HCT116 (cell line): Measurements from ENCODE around the gene GK2. TPM values are rescaled to one million over a fixed set of nuclear protein-coding genes. Genes with fewer than 3 reads are reported as not detected.

Experiments used
- ATAC-seq: fragments of 200-7000 bp; cut with Tn5 transposase; 2 replicates; pipeline ENCODE4 v1.9.1; 2020; ENCODE audit warnings: mild to moderate bottlenecking, moderate library complexity
- BruUV-seq: library from RNA; stranded (reverse); fragments of 400-500 nt; replicated peaks from 2 replicates; lab custom pipeline; 2021; lab: Mats Ljungman, UMichigan
- CTCF ChIA-PET: fragments of 300-600 bp; sonication (Branson Sonifier 250); formaldehyde crosslinking; loops from one replicate; lab custom pipeline; 2021; ENCODE audit warnings: antibody characterized with exemption; lab: Charles Lee
- POLR2A ChIA-PET: fragments of 300-600, 350-600 bp; sonication (Branson Sonifier 250); formaldehyde crosslinking; loops from one replicate; lab custom pipeline; 2021; ENCODE audit warnings: antibody characterized with exemption; lab: Charles Lee
- RAD21 ChIA-PET, 2 experiments: fragments of 300-600 bp; sonication (Branson Sonifier 250); formaldehyde crosslinking; loops; one replicate each; lab custom pipeline; 2023; ENCODE audit warnings: low total read pairs in 2 of 2; ENCODE audit not compliant: uncharacterized antibody in 2 of 2, unreplicated experiment in 2 of 2, low non-redundant PET in 1 of 2; lab: Charles Lee
- DNase-seq: peaks from one replicate; pipeline ENCODE4 v3.0.0-alpha.2; 2010; ENCODE audit warnings: low read depth, low spot score
- H2AFZ ChIP-seq: fragments of 200-600 bp; shearing (Covaris generic), sonication (generic); 2 replicates; pipeline ENCODE4 v1.6.1; 2017; ENCODE audit warnings: low read depth, mixed run types, mixed read lengths, antibody characterized with exemption, low read length; ENCODE audit not compliant: poor library complexity, severe bottlenecking
- H3K27ac ChIP-seq: 2 replicates; pipeline ENCODE4 v1.5.1; 2012; ENCODE audit warnings: low read depth, low read length
- H3K27me3 ChIP-seq: fragments of 200-600 bp; sonication (generic); 2 replicates; pipeline ENCODE4 v1.6.1; 2016; ENCODE audit warnings: mixed run types, low read length, mixed read lengths; ENCODE audit not compliant: insufficient read depth
- H3K36me3 ChIP-seq, 2 experiments: fragments of 200-500 bp in 1 of 2; fragments of 200-600 bp in 1 of 2; sonication (Bioruptor generic) in 1 of 2; sonication (generic) in 1 of 2; 2 replicates each; pipeline versions ENCODE4 v1.5.1 to v1.6.1; 2014 to 2016; ENCODE audit warnings: low read length in 2 of 2, inconsistent platforms in 1 of 2, mixed read lengths in 1 of 2, mixed run types in 1 of 2; ENCODE audit not compliant: insufficient read depth in 2 of 2, control insufficient read depth in 1 of 2
- H3K4me1 ChIP-seq, 2 experiments: fragments of 200-600 bp in 1 of 2; sonication (generic) in 1 of 2; 2 replicates each; pipeline versions ENCODE4 v1.5.1 to v1.6.1; 2012 to 2017; ENCODE audit warnings: low read length in 2 of 2, inconsistent platforms in 1 of 2, mild to moderate bottlenecking in 1 of 2, mixed read lengths in 1 of 2, mixed run types in 1 of 2, moderate library complexity in 1 of 2; ENCODE audit not compliant: insufficient read depth in 2 of 2, control insufficient read depth in 1 of 2
- H3K4me2 ChIP-seq: fragments of 200-600 bp; sonication (generic); 2 replicates; pipeline ENCODE4 v1.6.1; 2017; ENCODE audit warnings: mixed run types, low read length, mixed read lengths
- H3K4me3 ChIP-seq, 2 experiments: fragments of 200-600 bp in 1 of 2; sonication (generic) in 1 of 2; replicated peaks in 1 of 2; 2 replicates each; pipeline ENCODE4 v1.5.1; 2011 to 2016; ENCODE audit warnings: low read length in 2 of 2, control low read depth in 1 of 2, low read depth in 1 of 2, mild to moderate bottlenecking in 1 of 2, mixed read lengths in 1 of 2, mixed run types in 1 of 2
- H3K79me2 ChIP-seq: fragments of 200-600 bp; sonication (generic); 2 replicates; pipeline ENCODE4 v1.6.1; 2017; ENCODE audit warnings: mild to moderate bottlenecking, mixed run types, low read length, moderate library complexity, mixed read lengths; ENCODE audit not compliant: insufficient read depth
- H3K9ac ChIP-seq: fragments of 200-600 bp; sonication (generic); 2 replicates; pipeline ENCODE4 v1.6.1; 2016; ENCODE audit warnings: low read length, mixed read lengths
- H3K9me2 ChIP-seq: fragments of 200-600 bp; sonication (generic), shearing (Covaris generic); 2 replicates; pipeline ENCODE4 v1.6.1; 2017; ENCODE audit warnings: mixed run types, mild to moderate bottlenecking, moderate library complexity; ENCODE audit not compliant: insufficient read depth
- H3K9me3 ChIP-seq, 2 experiments: fragments of 200-500 bp in 1 of 2; fragments of 200-600 bp in 1 of 2; sonication (Bioruptor generic) in 1 of 2; sonication (generic) in 1 of 2; 2 replicates each; pipeline ENCODE4 v1.6.1; 2014 to 2017; ENCODE audit warnings: low read length in 2 of 2, mixed read lengths in 2 of 2, inconsistent platforms in 1 of 2, low read depth in 1 of 2, mild to moderate bottlenecking in 1 of 2, mixed run types in 1 of 2, moderate library complexity in 1 of 2; ENCODE audit not compliant: control insufficient read depth in 1 of 2, insufficient read depth in 1 of 2
- H4K20me1 ChIP-seq: fragments of 200-600 bp; sonication (generic), shearing (Covaris generic); 2 replicates; pipeline ENCODE4 v1.6.1; 2017; ENCODE audit warnings: mixed run types, mild to moderate bottlenecking, moderate library complexity; ENCODE audit not compliant: insufficient read depth
- ATF3 ChIP-seq: IDR thresholded peaks from 2 replicates; pipeline ENCODE4 v1.6.1; 2012
- CBX3 ChIP-seq: IDR thresholded peaks from 2 replicates; pipeline ENCODE4 v1.6.1; 2012; ENCODE audit warnings: low read depth
- CEBPB ChIP-seq: IDR thresholded peaks from 2 replicates; pipeline ENCODE4 v1.6.1; 2012; ENCODE audit warnings: low read depth
- EGR1 ChIP-seq: IDR thresholded peaks from 2 replicates; pipeline ENCODE4 v1.6.1; 2012; ENCODE audit warnings: low read depth
- EZH2 ChIP-seq: fragments of 200-600 bp; sonication (generic); IDR thresholded peaks from 2 replicates; pipeline ENCODE4 v1.6.1; 2017; ENCODE audit warnings: antibody characterized with exemption, mixed run types
- FOSL1 ChIP-seq: IDR thresholded peaks from 2 replicates; pipeline ENCODE4 v1.6.1; 2012; ENCODE audit warnings: low read depth
- MAX ChIP-seq: IDR thresholded peaks from 2 replicates; pipeline ENCODE4 v1.6.1; 2012
- RAD21 ChIP-seq: IDR thresholded peaks from 2 replicates; pipeline ENCODE4 v1.6.1; 2012; ENCODE audit warnings: low read depth, mild to moderate bottlenecking
- REST ChIP-seq: IDR thresholded peaks from 2 replicates; pipeline ENCODE4 v1.6.1; 2012; ENCODE audit warnings: low read depth
- SIN3A ChIP-seq: IDR thresholded peaks from 2 replicates; pipeline ENCODE4 v1.6.1; 2012; ENCODE audit warnings: low read depth
- YY1 ChIP-seq: IDR thresholded peaks from 2 replicates; pipeline ENCODE4 v1.6.1; 2011; ENCODE audit warnings: low read length, low read depth, moderate library complexity, mild to moderate bottlenecking; ENCODE audit not compliant: insufficient replicate concordance; ENCODE audit errors: extremely low read depth
- intact Hi-C: fragments of 100-400 bp; cut with micrococcal nuclease; formaldehyde crosslinking; loops from 2 replicates; pipeline ENCODE4 v1.10.0; 2022
- total RNA-seq: library from RNA; stranded (reverse); gene quantifications from one replicate; pipeline ENCODE4 v1.2.1, GENCODE V29; 2021; ENCODE audit not compliant: unreplicated experiment

GK2 gene
- total RNA-seq, 1 experiment from 2014 or later, result not detected

- H3K9me3 ChIP-seq, result no peaks in the 10 kb centered on the region
- ATAC-seq, result no peak
- H3K36me3 ChIP-seq, result no peaks in the 10 kb centered on the region
- no peaks in the 10 kb centered on the region for H4K20me1 ChIP-seq
- no peaks in the 10 kb centered on the region for H3K79me2 ChIP-seq
- 0 out of 2 replicates have a peak, but pooled peaks cover 5% of the 10 kb centered on the region for H3K27me3 ChIP-seq
- no TSS peak for BruUV-seq
- H3K4me3 ChIP-seq, result no peak overlapping the region
- no peak overlapping the region for H2AFZ ChIP-seq
- H3K4me2 ChIP-seq, result no peak overlapping the region
- no peak overlapping the region for H3K9ac ChIP-seq
- no peak overlapping the region for H3K27ac ChIP-seq
- TF ChIP-seq MAX (no peak), REST (no peak), CBX3 (no peak), ATF3 (no peak), EGR1 (no peak), FOSL1 (no peak), EZH2 (no peak), RAD21 (no peak), SIN3A (no peak), YY1 (no peak), CEBPB (no peak)
- intact Hi-C loops, result no loop called here
- no peaks in the 10 kb centered on the region for H3K9me2 ChIP-seq
- no peak for DNase-seq
- no peaks in the 10 kb centered on the region for H3K4me1 ChIP-seq
- ChIA-PET POLR2A (no interaction called here), RAD21 (no interaction called here), CTCF (interaction anchor here (1.1 kb wide), 1 partner anchor 12 kb away, joined by 3 read pairs; no protein-coding TSS in a partner anchor)
These were observed 22.4 kb downstream of the GK2 start for GRCh38 chr4:79385641-79386040.
